Loucy (cell line): Measurements from ENCODE around the gene GOLGA6L7.
A peak's percentile ranks its signal among the peaks of the same experiment; 100 is the strongest.

Source experiments
- CTCF ChIP-seq: fragments of 200-600 bp; sonication (generic); conservative IDR thresholded peaks from 2 replicates; pipeline ENCODE4 v1.5.1; 2014; ENCODE audit warnings: mild to moderate bottlenecking, antibody characterized with exemption, low read length
- EZH2phosphoT487 ChIP-seq: fragments of 200-600 bp; IDR thresholded peaks from 2 replicates; pipeline ENCODE4 v1.6.1; 2018; ENCODE audit warnings: antibody characterized with exemption, mild to moderate bottlenecking, moderate library complexity, borderline replicate concordance

GRCh38 chr15:28873585-28874190 is 25.2 kb upstream of the GOLGA6L7 start:
- TF ChIP-seq CTCF (peak; percentile 57), EZH2phosphoT487 (no peak)
